H4 (cell line): Measurements from ENCODE around the gene IGF2BP1. TPM values are rescaled to one million over a fixed set of nuclear protein-coding genes. Genes with fewer than 3 reads are reported as not detected.
A peak's percentile ranks its signal among the peaks of the same experiment; 100 is the strongest.
"Not testable (repeated sequence)": the region's sequence is repeated elsewhere in the genome, so short reads cannot be mapped to it uniquely, and the experiment has no call there.

Source experiments
- DNase-seq: peaks from one replicate; pipeline ENCODE4 v3.0.0-alpha.2; 2015; ENCODE audit warnings: low spot score
- total RNA-seq: library from RNA; depleted of rRNA; stranded (reverse); fragments of >200 nt; shearing (Covaris generic); gene quantifications from 2 replicates; pipeline ENCODE4 v1.2.3, GENCODE V29; 2014

Gene IGF2BP1
- total RNA-seq, 1 experiment from 2014 or later: 6.8 TPM

- DNase-seq: no peak
These were observed 57.3 kb downstream of the IGF2BP1 start for GRCh38 chr17:49054342-49055092.

- no peak for DNase-seq
These were observed 58.2 kb downstream of the IGF2BP1 start for GRCh38 chr17:49055181-49055927.

- peak; percentile 27 for DNase-seq
These were observed 64.3 kb downstream of the IGF2BP1 start for GRCh38 chr17:49061524-49061943.

GRCh38 chr17:49063652-49064051, 66.5 kb downstream of the IGF2BP1 start:
- no peak for DNase-seq

GRCh38 chr17:49067163-49067562, 70.0 kb downstream of the IGF2BP1 start:
- DNase-seq: no peak

GRCh38 chr17:49069585-49070273, 72.5 kb downstream of the IGF2BP1 start:
- DNase-seq: no peak

- DNase-seq: no peak
These were observed 73.9 kb downstream of the IGF2BP1 start for GRCh38 chr17:49071106-49071505.

GRCh38 chr17:49074851-49075540, 77.8 kb downstream of the IGF2BP1 start:
- DNase-seq: no peak

GRCh38 chr17:49076573-49077384, 79.6 kb downstream of the IGF2BP1 start:
- peak; percentile 75 for DNase-seq

- no peak for DNase-seq
These were observed 81.1 kb downstream of the IGF2BP1 start for GRCh38 chr17:49078248-49078647.

GRCh38 chr17:49079840-49080663, 82.9 kb downstream of the IGF2BP1 start:
- DNase-seq: no peak

GRCh38 chr17:49082231-49082630, 85.0 kb downstream of the IGF2BP1 start:
- DNase-seq: no peak

- DNase-seq: not testable (repeated sequence)
These were observed 87.9 kb downstream of the IGF2BP1 start for GRCh38 chr17:49085046-49085445.

- DNase-seq: no peak
These were observed 88.6 kb downstream of the IGF2BP1 start for GRCh38 chr17:49085565-49086315.

GRCh38 chr17:49086316-49086605, 89.1 kb downstream of the IGF2BP1 start:
- no peak for DNase-seq

GRCh38 chr17:49086649-49087048, 89.5 kb downstream of the IGF2BP1 start:
- no peak for DNase-seq

- DNase-seq: no peak
These were observed 91.9 kb downstream of the IGF2BP1 start for GRCh38 chr17:49089094-49089493.

GRCh38 chr17:49090878-49091594, 93.9 kb downstream of the IGF2BP1 start:
- DNase-seq: no peak

GRCh38 chr17:49093131-49093530, 95.9 kb downstream of the IGF2BP1 start:
- DNase-seq: no peak
